ENCODE data around the gene NDUFV1. TPM values are rescaled to one million over a fixed set of nuclear protein-coding genes. Genes with fewer than 3 reads are reported as not detected.
A peak's percentile ranks its signal among the peaks of the same experiment; 100 is the strongest.
"Not testable (repeated sequence)": the region's sequence is repeated elsewhere in the genome, so short reads cannot be mapped to it uniquely, and the experiment has no call there.

NDUFV1 gene
- total and polyA plus RNA-seq, 9 donors = 126 to 173 (median 149) TPM

DNA sequence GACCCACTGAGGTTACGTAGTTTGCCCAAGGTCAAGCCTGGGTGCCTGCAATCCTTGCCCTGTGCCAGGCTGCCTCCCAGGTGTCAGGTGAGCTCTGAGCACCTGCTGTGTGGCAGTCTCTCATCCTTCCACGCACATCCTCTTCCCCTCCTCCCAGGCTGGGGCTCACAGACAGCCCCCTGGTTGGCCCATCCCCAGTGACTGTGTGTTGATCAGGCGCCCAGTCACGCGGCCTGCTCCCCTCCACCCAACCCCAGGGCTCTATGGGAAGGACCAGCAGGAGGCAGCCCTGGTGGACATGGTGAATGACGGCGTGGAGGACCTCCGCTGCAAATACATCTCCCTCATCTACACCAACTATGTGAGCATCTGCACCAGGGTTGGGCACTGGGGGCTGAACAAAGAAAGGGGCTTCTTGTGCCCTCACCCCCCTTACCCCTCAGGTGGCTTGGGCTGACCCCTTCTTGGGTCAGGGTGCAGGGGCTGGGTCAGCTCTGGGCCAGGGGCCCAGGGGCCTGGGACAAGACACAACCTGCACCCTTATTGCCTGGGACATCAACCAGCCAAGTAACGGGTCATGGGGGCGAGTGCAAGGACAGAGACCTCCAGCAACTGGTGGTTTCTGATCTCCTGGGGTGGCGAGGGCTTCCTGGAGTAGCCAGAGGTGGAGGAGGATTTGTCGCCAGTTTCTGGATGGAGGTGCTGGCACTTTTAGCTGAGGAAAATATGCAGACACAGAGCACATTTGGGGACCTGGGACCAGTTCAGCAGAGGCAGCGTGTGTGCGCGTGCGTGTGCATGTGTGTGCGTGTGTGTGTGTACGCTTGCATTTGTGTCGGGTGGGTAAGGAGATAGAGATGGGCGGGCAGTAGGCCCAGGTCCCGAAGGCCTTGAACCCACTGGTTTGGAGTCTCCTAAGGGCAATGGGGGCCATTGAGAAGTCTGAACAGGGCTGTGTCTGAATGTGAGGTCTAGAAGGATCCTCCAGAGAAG, 21.6 kb upstream of the NDUFV1 start:
- 87% methylated on average over 15 of the region's 21 CpGs for WGBS (ENCODE audit: insufficient coverage)
- Histone ChIP-seq H3K9me3 (replicated peaks; ENCODE audit: control insufficient read depth, low read depth, low read length) (no peaks in the 10 kb centered on the region), H3K4me1 (ENCODE audit: control insufficient read depth, insufficient read depth, low read length) (peaks cover 20% of the 10 kb centered on the region)

DNA sequence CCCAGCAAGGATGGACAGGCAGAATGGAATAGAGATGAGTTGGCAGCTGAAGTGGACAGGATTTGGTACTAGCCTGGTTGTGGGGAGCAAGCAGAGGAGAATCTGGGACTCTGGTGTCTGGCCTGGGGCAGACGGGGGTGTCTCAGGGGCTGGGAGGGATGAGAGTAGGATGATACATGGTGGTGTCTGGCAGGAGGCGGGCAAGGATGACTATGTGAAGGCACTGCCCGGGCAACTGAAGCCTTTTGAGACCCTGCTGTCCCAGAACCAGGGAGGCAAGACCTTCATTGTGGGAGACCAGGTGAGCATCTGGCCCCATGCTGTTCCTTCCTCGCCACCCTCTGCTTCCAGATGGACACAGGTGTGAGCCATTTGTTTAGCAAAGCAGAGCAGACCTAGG, 20.8 kb upstream of the NDUFV1 start:
- Histone ChIP-seq H3K9me3 (replicated peaks; ENCODE audit: control insufficient read depth, low read depth, low read length) (no peaks in the 10 kb centered on the region), H3K4me1 (ENCODE audit: control insufficient read depth, insufficient read depth, low read length) (peaks cover 20% of the 10 kb centered on the region), H3K4me3 (ENCODE audit: low read length) (no peak overlapping the region), H3K27ac (ENCODE audit: low read length) (no peak overlapping the region), H3K27me3 (ENCODE audit: control insufficient read depth, insufficient read depth, low read length) (peaks cover 15% of the 10 kb centered on the region), H3K36me3 (ENCODE audit: control insufficient read depth, insufficient read depth, low read length) (peaks cover 20% of the 10 kb centered on the region)
- no peak for DNase-seq
- 91% methylated on average over 4 of the region's 4 CpGs for WGBS (ENCODE audit: insufficient coverage)

More for the DNA sequence above, 21.6 kb upstream of the NDUFV1 start:
- H3K27ac ChIP-seq (ENCODE audit: low read length) = peak overlapping the region; percentile 92
- DNase-seq = peak; percentile 19
- peak overlapping the region; percentile 84 for H3K4me3 ChIP-seq (ENCODE audit: low read length)
- H3K36me3 ChIP-seq (ENCODE audit: control insufficient read depth, insufficient read depth, low read length) = peaks cover 20% of the 10 kb centered on the region
- H3K27me3 ChIP-seq (ENCODE audit: control insufficient read depth, insufficient read depth, low read length) = peaks cover 22% of the 10 kb centered on the region

DNA sequence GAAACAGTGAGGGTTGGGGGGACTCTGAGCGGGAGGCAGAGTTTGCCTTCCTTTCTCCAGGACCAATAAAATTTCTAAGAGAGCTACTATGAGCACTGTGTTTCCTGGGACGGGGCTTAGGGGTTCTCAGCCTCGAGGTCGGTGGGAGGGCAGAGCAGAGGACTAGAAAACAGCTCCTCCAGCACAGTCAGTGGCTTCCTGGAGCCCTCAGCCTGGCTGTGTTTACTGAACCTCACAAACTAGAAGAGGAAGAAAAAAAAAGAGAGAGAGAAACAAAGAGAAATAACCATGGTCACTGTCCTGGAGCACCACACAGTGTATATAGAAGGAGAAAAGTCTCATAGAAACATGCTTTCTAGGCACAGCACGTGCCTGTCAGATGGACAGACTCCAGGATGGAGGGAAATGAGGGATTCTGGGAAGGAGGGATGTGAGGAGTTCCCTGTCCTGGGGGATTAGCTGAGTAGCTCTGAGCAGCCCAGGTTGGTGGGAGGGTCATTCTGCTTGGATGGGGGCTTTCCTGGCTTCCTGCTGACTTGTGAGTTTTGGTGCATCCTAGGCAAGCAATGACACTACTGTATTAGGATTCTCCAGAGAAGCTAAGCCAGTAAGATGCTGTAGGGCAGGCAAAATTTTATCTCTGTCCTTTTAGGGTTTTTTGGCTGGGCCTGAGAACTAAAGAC, 20.0 kb upstream of the NDUFV1 start:
- H3K4me1 ChIP-seq (ENCODE audit: control insufficient read depth, insufficient read depth, low read length) = peaks cover 20% of the 10 kb centered on the region
- H3K27ac ChIP-seq (ENCODE audit: low read length) = no peak overlapping the region

GRCh38 chr11:67588136-67588503, 18.6 kb upstream of the NDUFV1 start:
- Histone ChIP-seq H3K27me3 (ENCODE audit: control insufficient read depth, insufficient read depth, low read length) (no peaks in the 10 kb centered on the region), H3K27ac (ENCODE audit: low read length) (no peak overlapping the region)

More for the DNA sequence above, 20.0 kb upstream of the NDUFV1 start:
- Histone ChIP-seq H3K27me3 (ENCODE audit: control insufficient read depth, insufficient read depth, low read length) (peaks cover 8% of the 10 kb centered on the region), H3K36me3 (ENCODE audit: control insufficient read depth, insufficient read depth, low read length) (peaks cover 20% of the 10 kb centered on the region), H3K4me3 (ENCODE audit: low read length) (no peak overlapping the region), H3K9me3 (replicated peaks; ENCODE audit: control insufficient read depth, low read depth, low read length) (no peaks in the 10 kb centered on the region)
- no peak for DNase-seq
- 67% methylated on average over 1 of the region's 5 CpGs for WGBS (ENCODE audit: insufficient coverage)

DNA sequence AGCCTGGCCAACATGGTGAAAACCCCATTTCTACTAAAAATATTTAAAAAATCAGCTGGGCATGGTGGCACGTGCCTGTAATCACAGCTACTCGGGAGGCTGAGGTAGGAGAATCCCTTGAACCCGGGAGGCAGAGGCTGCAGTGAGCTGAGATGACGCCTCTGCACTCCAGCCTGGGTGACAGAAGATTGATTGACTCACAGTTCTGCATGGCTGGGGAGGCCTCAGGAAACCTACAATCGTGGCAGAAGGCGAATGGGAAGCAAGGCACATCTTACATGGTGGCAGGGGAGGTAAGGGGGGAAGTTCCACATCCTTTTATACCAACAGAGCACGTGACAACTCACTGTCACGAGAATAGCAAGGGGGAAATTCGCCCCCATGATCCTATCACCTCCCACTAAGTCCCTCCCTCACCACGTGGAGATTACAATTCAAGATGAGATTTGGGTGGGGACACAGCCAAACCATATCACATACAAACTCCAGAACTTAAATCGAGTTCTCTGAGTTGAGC, 17.8 kb upstream of the NDUFV1 start:
- H3K36me3 ChIP-seq (ENCODE audit: control insufficient read depth, insufficient read depth, low read length) = peaks cover 20% of the 10 kb centered on the region
- H3K27ac ChIP-seq (ENCODE audit: low read length); DNase-seq; H3K27me3 ChIP-seq (ENCODE audit: control insufficient read depth, insufficient read depth, low read length); H3K4me3 ChIP-seq (ENCODE audit: low read length); H3K9me3 ChIP-seq (replicated peaks; ENCODE audit: control insufficient read depth, low read depth, low read length): not testable (repeated sequence)
- 91% methylated on average over 3 of the region's 11 CpGs for WGBS (ENCODE audit: insufficient coverage)
- peaks cover 14% of the 10 kb centered on the region for H3K4me1 ChIP-seq (ENCODE audit: control insufficient read depth, insufficient read depth, low read length)

More at GRCh38 chr11:67588136-67588503, 18.6 kb upstream of the NDUFV1 start:
- Histone ChIP-seq H3K4me3 (ENCODE audit: low read length) (no peak overlapping the region), H3K4me1 (ENCODE audit: control insufficient read depth, insufficient read depth, low read length) (peaks cover 14% of the 10 kb centered on the region), H3K9me3 (replicated peaks; ENCODE audit: control insufficient read depth, low read depth, low read length) (no peaks in the 10 kb centered on the region), H3K36me3 (ENCODE audit: control insufficient read depth, insufficient read depth, low read length) (peaks cover 20% of the 10 kb centered on the region)
- no CpG with 5 or more reads among the region's 1 CpG for WGBS (ENCODE audit: insufficient coverage)
- DNase-seq = no peak

DNA sequence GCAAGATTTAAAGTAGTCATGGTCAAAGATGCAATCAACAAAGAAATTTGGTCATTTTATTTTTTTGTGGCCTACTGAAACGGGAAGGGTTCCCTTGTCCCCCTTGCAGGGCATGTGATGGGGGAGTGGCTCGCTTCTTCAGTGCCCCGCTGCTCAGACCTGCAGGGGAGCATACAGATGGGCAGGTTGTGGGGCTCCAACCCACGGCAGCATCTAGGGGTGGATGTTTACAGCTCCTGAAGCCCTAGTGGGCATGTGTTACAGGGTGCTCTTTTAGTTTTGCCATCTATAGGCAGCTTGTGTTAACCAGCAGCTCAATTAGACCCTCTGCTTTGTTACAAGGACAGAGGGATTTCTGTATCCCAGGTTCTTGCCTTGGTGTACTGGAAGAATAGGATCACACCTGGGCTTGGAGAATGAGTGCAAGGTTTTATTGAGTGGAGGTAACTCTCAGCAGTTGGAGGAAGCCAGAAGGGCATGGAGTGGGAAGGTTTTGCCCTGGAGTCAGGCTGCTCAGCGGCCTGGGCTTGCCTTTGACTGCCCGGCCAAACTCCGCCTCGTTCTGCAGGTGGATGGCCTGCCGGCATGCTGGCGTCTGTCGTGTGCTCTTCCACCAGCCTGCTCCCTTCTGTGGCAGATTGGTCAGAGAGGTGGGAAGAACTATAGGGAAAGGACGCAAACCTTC, 13.7 kb upstream of the NDUFV1 start:
- WGBS (ENCODE audit: insufficient coverage) = 46% methylated on average over 11 of the region's 12 CpGs

DNA sequence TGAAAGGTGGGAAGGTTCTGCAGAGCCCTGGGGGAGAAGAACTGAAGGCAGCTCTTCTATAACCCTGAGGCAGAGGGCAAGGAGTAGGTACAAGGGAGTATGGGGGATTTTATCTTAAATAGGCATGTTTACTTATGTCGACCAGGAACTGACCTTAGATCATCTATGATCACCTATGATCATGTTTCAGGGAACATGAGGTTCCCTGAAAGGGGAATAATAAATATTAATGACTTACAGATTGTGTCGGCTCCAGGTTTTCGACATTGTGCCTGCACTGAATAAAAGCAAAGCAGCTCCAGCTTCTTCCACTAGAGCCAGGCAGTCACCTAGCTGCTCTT, 13.2 kb upstream of the NDUFV1 start:
- DNase-seq = no peak
- no peak overlapping the region for H3K27ac ChIP-seq (ENCODE audit: low read length)
- WGBS (ENCODE audit: insufficient coverage) = no CpG with 5 or more reads among the region's 3 CpGs
- H3K27me3 ChIP-seq (ENCODE audit: control insufficient read depth, insufficient read depth, low read length) = no peaks in the 10 kb centered on the region
- H3K36me3 ChIP-seq (ENCODE audit: control insufficient read depth, insufficient read depth, low read length) = no peaks in the 10 kb centered on the region
- no peaks in the 10 kb centered on the region for H3K4me1 ChIP-seq (ENCODE audit: control insufficient read depth, insufficient read depth, low read length)
- H3K9me3 ChIP-seq (replicated peaks; ENCODE audit: control insufficient read depth, low read depth, low read length) = no peaks in the 10 kb centered on the region
- H3K4me3 ChIP-seq (ENCODE audit: low read length) = no peak overlapping the region

More for the DNA sequence above, 13.7 kb upstream of the NDUFV1 start:
- Histone ChIP-seq H3K27me3 (ENCODE audit: control insufficient read depth, insufficient read depth, low read length) (no peaks in the 10 kb centered on the region), H3K36me3 (ENCODE audit: control insufficient read depth, insufficient read depth, low read length) (no peaks in the 10 kb centered on the region), H3K27ac (ENCODE audit: low read length) (no peak overlapping the region), H3K9me3 (replicated peaks; ENCODE audit: control insufficient read depth, low read depth, low read length) (no peaks in the 10 kb centered on the region), H3K4me3 (ENCODE audit: low read length) (no peak overlapping the region), H3K4me1 (ENCODE audit: control insufficient read depth, insufficient read depth, low read length) (no peaks in the 10 kb centered on the region)
- no peak for DNase-seq

GRCh38 chr11:67594480-67594879, 12.3 kb upstream of the NDUFV1 start:
- no peak for DNase-seq
- Histone ChIP-seq H3K27ac (ENCODE audit: low read length) (no peak overlapping the region), H3K27me3 (ENCODE audit: control insufficient read depth, insufficient read depth, low read length) (no peaks in the 10 kb centered on the region), H3K36me3 (ENCODE audit: control insufficient read depth, insufficient read depth, low read length) (no peaks in the 10 kb centered on the region), H3K9me3 (replicated peaks; ENCODE audit: control insufficient read depth, low read depth, low read length) (no peaks in the 10 kb centered on the region), H3K4me1 (ENCODE audit: control insufficient read depth, insufficient read depth, low read length) (no peaks in the 10 kb centered on the region), H3K4me3 (ENCODE audit: low read length) (no peak overlapping the region)
- WGBS (ENCODE audit: insufficient coverage) = no CpG with 5 or more reads among the region's 3 CpGs

DNA sequence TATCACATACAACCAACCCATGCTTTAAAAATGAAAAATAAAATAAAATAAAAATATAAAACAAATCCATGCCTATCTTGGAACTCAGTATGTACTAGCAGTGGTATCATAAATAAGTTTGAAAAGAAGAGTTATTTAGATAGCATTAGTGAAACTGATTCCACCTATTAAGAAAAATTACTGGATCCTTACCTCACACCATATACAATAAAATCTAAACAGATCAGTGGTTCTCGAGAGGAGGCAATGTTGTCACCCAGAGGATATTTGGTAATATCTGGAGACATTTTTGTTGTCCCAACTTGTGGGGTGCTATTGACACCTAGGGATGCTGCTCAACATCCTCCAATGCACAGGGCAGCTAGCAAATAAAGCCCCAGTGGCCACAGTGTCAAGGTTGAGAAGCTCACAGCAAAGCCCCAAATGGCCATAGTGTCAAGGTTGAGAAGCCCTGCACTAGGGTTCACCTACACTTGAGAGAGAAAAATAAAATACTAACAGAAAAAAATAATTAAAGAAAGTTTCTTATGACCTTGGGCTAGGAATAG, 9.9 kb upstream of the NDUFV1 start:
- no peak for DNase-seq
- H3K27ac ChIP-seq (ENCODE audit: low read length) = no peak overlapping the region
- H3K9me3 ChIP-seq (replicated peaks; ENCODE audit: control insufficient read depth, low read depth, low read length) = no peaks in the 10 kb centered on the region
- no peak overlapping the region for H3K4me3 ChIP-seq (ENCODE audit: low read length)
- H3K4me1 ChIP-seq (ENCODE audit: control insufficient read depth, insufficient read depth, low read length) = no peaks in the 10 kb centered on the region
- peaks cover 9% of the 10 kb centered on the region for H3K27me3 ChIP-seq (ENCODE audit: control insufficient read depth, insufficient read depth, low read length)
- no CpG with 5 or more reads among the region's 1 CpG for WGBS (ENCODE audit: insufficient coverage)
- H3K36me3 ChIP-seq (ENCODE audit: control insufficient read depth, insufficient read depth, low read length) = no peaks in the 10 kb centered on the region

Data from muscle of leg (tissue), 11 donors.